ENCODE data around the gene SUPT4H1. TPM values are rescaled to one million over a fixed set of nuclear protein-coding genes. Genes with fewer than 3 reads are reported as not detected.

Gene SUPT4H1
- total RNA-seq, 2 donors from 2014 or later = 50.0 to 51.4 TPM

DNA sequence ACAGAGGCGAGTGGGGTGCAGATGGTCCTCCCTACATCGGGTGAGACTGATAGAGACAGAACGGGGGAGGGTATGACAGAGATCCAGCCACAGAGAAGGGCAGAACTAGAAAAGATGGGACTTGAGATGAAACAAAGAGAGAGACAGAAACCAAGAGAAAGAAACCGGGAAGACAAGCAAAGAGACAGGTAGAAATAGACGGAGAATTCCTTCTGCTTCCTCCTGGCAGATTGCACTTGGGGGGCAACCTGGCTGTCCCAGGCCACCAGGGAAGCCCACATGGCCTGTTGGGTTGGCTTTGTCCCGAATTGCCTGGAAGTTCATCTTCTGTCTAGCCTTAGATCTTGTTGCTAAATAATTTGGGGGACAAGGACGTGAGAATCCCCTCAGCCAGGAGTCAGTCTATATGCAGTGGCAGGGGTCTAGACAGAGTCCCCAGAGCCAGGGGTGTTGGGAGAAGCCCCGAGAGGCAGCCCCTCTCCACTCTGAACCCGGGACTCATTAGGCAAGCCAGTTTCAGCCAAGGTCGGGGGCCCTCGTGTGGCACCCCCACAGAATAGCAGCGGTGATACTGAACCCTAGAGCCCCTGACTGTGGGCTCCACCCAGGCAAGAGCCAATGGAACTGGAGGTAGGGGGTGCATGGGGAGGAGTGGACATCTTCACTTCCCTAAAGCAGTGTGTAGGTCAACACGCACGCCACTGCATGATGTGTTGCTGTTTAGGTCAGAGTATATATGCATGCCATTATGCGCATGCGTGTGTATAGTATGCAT, 22.8 kb downstream of the SUPT4H1 start:
- Histone ChIP-seq H3K27ac (no peak overlapping the region), H3K36me3 (no peaks in the 10 kb centered on the region), H3K9me3 (no peaks in the 10 kb centered on the region), H3K4me1 (peaks cover 0 to 10% of the 10 kb centered on the region in 2 donors), H3K4me3 (no peak overlapping the region), H3K27me3 (peaks cover 0 to 3% of the 10 kb centered on the region in 2 donors)
- TF ChIP-seq, protein P1, sequence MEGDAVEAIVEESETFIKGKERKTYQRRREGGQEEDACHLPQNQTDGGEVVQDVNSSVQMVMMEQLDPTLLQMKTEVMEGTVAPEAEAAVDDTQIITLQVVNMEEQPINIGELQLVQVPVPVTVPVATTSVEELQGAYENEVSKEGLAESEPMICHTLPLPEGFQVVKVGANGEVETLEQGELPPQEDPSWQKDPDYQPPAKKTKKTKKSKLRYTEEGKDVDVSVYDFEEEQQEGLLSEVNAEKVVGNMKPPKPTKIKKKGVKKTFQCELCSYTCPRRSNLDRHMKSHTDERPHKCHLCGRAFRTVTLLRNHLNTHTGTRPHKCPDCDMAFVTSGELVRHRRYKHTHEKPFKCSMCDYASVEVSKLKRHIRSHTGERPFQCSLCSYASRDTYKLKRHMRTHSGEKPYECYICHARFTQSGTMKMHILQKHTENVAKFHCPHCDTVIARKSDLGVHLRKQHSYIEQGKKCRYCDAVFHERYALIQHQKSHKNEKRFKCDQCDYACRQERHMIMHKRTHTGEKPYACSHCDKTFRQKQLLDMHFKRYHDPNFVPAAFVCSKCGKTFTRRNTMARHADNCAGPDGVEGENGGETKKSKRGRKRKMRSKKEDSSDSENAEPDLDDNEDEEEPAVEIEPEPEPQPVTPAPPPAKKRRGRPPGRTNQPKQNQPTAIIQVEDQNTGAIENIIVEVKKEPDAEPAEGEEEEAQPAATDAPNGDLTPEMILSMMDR (IDR thresholded peaks at IDR 0.05) = peak in 1 of 2 donors; percentile 23
- no peak for DNase-seq (ENCODE audit: low spot score)

DNA sequence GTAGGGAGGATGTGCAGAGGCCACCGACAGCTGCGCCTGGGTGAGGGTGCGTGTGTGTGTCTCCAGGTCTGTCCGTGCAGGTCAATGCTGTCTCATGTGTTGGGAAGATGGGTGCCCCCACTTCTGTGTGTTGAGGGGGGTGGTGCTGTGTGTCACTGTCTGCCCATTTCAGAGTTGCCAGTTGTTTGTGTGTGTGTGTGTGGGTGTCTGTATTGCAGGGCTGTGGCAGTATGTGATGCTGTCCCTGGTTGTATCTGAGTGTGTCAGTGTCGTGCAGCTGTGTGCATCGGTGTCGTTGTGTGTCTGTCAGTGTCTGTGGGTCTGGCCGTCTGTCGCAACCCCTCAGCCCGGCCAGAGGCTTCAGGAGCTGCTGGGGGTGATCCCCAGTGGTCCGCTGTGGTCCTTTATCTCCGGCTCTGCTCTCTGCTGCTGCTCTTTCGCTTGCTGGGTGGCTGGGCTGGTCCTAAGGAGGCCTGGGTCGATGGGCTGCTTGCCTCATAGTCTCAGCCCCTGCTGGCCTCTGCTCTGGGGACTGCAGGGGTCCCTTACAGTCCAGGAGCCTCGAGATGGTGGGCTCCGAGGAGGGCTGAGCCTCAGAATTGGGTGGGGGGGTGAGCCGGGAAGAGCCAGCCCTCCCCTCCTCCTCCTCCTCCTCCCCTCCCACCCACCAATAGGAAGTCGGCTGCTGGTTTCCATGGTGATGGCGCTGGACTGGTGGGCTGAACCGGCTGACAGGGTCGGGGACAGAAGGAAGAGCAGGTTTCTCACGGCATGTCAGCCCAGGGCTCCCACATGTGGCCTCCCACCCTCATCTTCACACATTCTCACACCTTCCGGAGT, 23.6 kb downstream of the SUPT4H1 start, which contains the start of gene TSPOAP1:
Gene TSPOAP1, minus strand, starts transcription at position 601 of the 840 bp plus-strand sequence. CDS start 875 bp downstream, outside the sequence.
- DNase-seq (ENCODE audit: low spot score) = no peak
- no peaks in the 10 kb centered on the region for H3K36me3 ChIP-seq
- TF ChIP-seq, protein P1 (IDR thresholded peaks at IDR 0.05) = no peak
- H3K27me3 ChIP-seq = peaks cover 0 to 3% of the 10 kb centered on the region in 2 donors
- peaks cover 0 to 10% of the 10 kb centered on the region in 2 donors for H3K4me1 ChIP-seq
- H3K9me3 ChIP-seq = no peaks in the 10 kb centered on the region
- H3K4me3 ChIP-seq = no peak within 1 kb of the TSS
- H3K27ac ChIP-seq = no peak within 1 kb of the TSS

DNA sequence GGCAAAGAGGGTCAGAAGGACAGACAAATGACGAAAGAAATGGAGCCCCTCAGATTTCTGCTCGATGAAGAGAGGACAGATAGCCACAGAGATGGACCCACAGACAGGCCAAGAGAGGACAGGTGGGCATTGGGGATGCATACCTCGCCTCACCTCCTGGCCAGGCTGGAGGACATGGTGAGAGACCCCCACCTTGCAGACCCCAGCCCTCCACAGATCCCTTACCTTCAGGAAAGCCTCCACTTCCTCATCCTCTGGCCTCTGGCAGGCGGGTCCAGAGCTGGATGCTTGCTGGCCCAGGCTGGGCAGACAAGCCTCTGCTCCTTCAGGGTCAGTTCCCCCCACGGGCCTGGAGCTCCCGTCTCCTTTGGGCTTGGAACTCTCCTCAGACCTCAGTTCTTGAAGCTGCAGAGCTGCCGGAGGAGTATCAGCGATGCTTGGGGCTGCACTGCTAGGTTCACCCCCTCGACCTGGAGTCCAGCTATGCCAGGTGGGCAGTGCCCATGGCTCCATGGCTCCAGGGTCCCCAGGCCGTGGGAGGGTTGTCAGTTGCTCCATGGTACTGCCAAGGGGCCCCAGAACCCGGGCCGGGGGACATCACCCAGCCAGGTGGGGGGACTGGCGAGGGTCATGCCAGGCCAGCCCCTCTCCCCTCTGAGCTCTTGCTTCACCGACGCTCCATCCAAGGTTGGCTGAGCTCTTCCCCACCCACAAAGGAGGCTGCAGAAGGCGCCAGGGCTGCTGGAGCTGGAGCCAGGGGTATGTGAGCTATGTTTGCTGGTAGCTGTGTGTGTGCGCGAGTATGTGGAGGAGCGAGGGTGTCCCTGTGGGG, 24.4 kb downstream of the SUPT4H1 start:
- H3K27me3 ChIP-seq = peaks cover 0 to 3% of the 10 kb centered on the region in 2 donors
- peaks cover 0 to 10% of the 10 kb centered on the region in 2 donors for H3K4me1 ChIP-seq
- TF ChIP-seq, protein P1 (IDR thresholded peaks at IDR 0.05) = no peak
- no peaks in the 10 kb centered on the region for H3K9me3 ChIP-seq
- H3K36me3 ChIP-seq = no peaks in the 10 kb centered on the region
- no peak overlapping the region for H3K4me3 ChIP-seq
- no peak for DNase-seq (ENCODE audit: low spot score)
- no peak overlapping the region for H3K27ac ChIP-seq

DNA sequence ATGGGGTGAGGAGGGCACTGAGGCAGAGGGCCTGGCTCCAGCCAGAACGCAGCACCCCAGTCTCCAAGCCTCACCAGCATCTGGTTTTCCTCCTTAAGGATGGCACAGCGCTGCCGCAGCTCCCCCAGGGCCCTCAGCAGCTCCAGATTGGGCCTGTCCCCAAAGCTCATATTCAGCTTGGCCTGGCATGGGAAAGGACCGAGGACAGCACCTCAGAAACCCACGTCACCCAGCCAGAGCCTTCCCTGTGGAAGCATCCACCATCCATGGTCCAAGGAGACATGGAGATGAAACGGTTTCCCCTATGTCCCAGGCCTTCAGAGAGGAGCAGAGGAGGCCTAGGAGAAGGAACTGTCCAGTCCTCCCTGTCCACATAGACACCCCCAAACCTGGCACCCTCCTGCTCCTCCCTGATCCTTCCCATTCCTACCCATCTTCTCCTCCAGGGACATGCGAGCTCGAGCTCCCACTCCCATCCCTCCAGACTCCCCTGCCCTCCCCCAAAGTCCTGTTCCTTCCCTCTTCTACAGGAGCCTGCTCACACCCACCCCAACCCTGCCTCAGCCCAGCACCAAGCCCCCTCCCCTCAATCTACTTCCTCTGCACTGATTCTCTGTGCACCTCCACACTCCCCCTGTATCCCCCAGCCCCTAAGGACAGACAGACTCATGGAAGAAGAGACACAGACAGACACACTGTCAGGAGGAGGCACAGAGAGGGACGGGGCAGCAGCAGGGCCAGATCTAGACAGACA, 25.2 kb downstream of the SUPT4H1 start:
- no peak overlapping the region for H3K27ac ChIP-seq
- no peaks in the 10 kb centered on the region for H3K9me3 ChIP-seq
- H3K36me3 ChIP-seq = no peaks in the 10 kb centered on the region
- peaks cover 0 to 10% of the 10 kb centered on the region in 2 donors for H3K4me1 ChIP-seq
- TF ChIP-seq, protein P1 (IDR thresholded peaks at IDR 0.05) = no peak
- H3K4me3 ChIP-seq = no peak overlapping the region
- DNase-seq (ENCODE audit: low spot score) = no peak
- H3K27me3 ChIP-seq = peaks cover 0 to 3% of the 10 kb centered on the region in 2 donors

All from right atrium auricular region (tissue), 2 donors.